Mesenchymal stem cell (in vitro differentiated cells and primary cell): ENCODE results near the gene PLD3.

Source experiments
- DNase-seq: peaks from one replicate; pipeline ENCODE4 v3.0.0-alpha.2; 2013
- H2AFZ ChIP-seq: one replicate; pipeline ENCODE4 v1.6.1; 2013; ENCODE audit warnings: low read depth, mild to moderate bottlenecking, control low read depth, inconsistent platforms, low read length, moderate library complexity
- H2AK5ac ChIP-seq: 2 replicates; pipeline ENCODE4 v1.6.1; 2013; ENCODE audit warnings: low read length, moderate library complexity, mild to moderate bottlenecking, inconsistent platforms; ENCODE audit not compliant: severe bottlenecking
- H2BK120ac ChIP-seq: one replicate; pipeline ENCODE4 v1.6.1; 2013; ENCODE audit warnings: low read depth, mild to moderate bottlenecking, inconsistent platforms, low read length, moderate library complexity
- H2BK12ac ChIP-seq, 2 experiments: one replicate each; pipeline ENCODE4 v1.6.1; 2013; ENCODE audit warnings: inconsistent platforms in 2 of 2, low read length in 2 of 2, mild to moderate bottlenecking in 2 of 2, moderate library complexity in 2 of 2, control low read depth in 1 of 2
- H2BK15ac ChIP-seq: one replicate; pipeline ENCODE4 v1.6.1; 2013; ENCODE audit warnings: mild to moderate bottlenecking, low read depth, inconsistent platforms; ENCODE audit not compliant: poor library complexity, severe bottlenecking
- H2BK5ac ChIP-seq: 2 replicates; pipeline ENCODE4 v1.6.1; 2013; ENCODE audit warnings: low read depth, mild to moderate bottlenecking, low read length, control low read depth, inconsistent platforms; ENCODE audit not compliant: poor library complexity, severe bottlenecking
- H3K14ac ChIP-seq, 2 experiments: one replicate each; pipeline ENCODE4 v1.6.1; 2013; ENCODE audit warnings: inconsistent platforms in 2 of 2, low read length in 2 of 2, control low read depth in 1 of 2, mild to moderate bottlenecking in 1 of 2, moderate library complexity in 1 of 2
- H3K18ac ChIP-seq, 2 experiments: one replicate each; pipeline ENCODE4 v1.6.1; 2013; ENCODE audit warnings: inconsistent platforms in 2 of 2, low read length in 2 of 2, control low read depth in 1 of 2, low read depth in 1 of 2, mild to moderate bottlenecking in 1 of 2
- H3K23ac ChIP-seq, 2 experiments: one replicate each; pipeline ENCODE4 v1.6.1; 2013; ENCODE audit warnings: inconsistent platforms in 2 of 2, low read length in 2 of 2, mild to moderate bottlenecking in 2 of 2, moderate library complexity in 2 of 2, control low read depth in 1 of 2
- H3K27ac ChIP-seq: 2 replicates; pipeline ENCODE4 v1.5.1; 2013; ENCODE audit warnings: mild to moderate bottlenecking, moderate library complexity, low read length, control low read depth, inconsistent platforms; ENCODE audit not compliant: poor library complexity, severe bottlenecking
- H3K27me3 ChIP-seq, 2 experiments: 2 replicates each; pipeline versions ENCODE4 v1.6.1 to v1.7.0; 2013; ENCODE audit warnings: low read length in 2 of 2, mild to moderate bottlenecking in 2 of 2, moderate library complexity in 2 of 2, control low read depth in 1 of 2, inconsistent platforms in 1 of 2; ENCODE audit not compliant: control insufficient read depth in 1 of 2, insufficient read depth in 1 of 2
- H3K36me3 ChIP-seq, 2 experiments: 2 replicates each; pipeline versions ENCODE4 v1.6.1 to v1.7.0; 2013; ENCODE audit warnings: low read length in 2 of 2, control low read depth in 1 of 2, inconsistent platforms in 1 of 2, low read depth in 1 of 2, mild to moderate bottlenecking in 1 of 2; ENCODE audit not compliant: insufficient read depth in 2 of 2, control insufficient read depth in 1 of 2
- H3K4ac ChIP-seq, 2 experiments: one replicate each; pipeline ENCODE4 v1.6.1; 2013; ENCODE audit warnings: inconsistent platforms in 2 of 2, low read length in 2 of 2, mild to moderate bottlenecking in 2 of 2, moderate library complexity in 2 of 2, control low read depth in 1 of 2, low read depth in 1 of 2
- H3K4me1 ChIP-seq: 2 replicates; pipeline ENCODE4 v1.6.1; 2013; ENCODE audit warnings: low read depth, low read length, control low read depth; ENCODE audit not compliant: control insufficient read depth, insufficient read depth
- H3K4me2 ChIP-seq: 2 replicates; pipeline ENCODE4 v1.6.1; 2013; ENCODE audit warnings: low read length, mild to moderate bottlenecking, inconsistent platforms; ENCODE audit not compliant: poor library complexity, severe bottlenecking
- H3K4me3 ChIP-seq, 2 experiments: 2 replicates each; pipeline versions ENCODE4 v1.5.1 to v1.7.0; 2013; ENCODE audit warnings: low read length in 2 of 2, mild to moderate bottlenecking in 2 of 2, control low read depth in 1 of 2, low read depth in 1 of 2; ENCODE audit not compliant: insufficient read depth in 1 of 2
- H3K79me1 ChIP-seq: replicated peaks from 2 replicates; pipeline ENCODE4 v1.6.1; 2013; ENCODE audit warnings: mild to moderate bottlenecking, control low read depth, low read length, inconsistent platforms; ENCODE audit not compliant: poor library complexity, severe bottlenecking
- H3K9ac ChIP-seq: 2 replicates; pipeline ENCODE4 v1.7.0; 2013; ENCODE audit warnings: mild to moderate bottlenecking, low read length, moderate library complexity
- H3K9me3 ChIP-seq: 2 replicates; pipeline ENCODE4 v1.7.0; 2013; ENCODE audit warnings: mild to moderate bottlenecking, low read length; ENCODE audit not compliant: control insufficient read depth
- H4K8ac ChIP-seq: one replicate; pipeline ENCODE4 v1.6.1; 2013; ENCODE audit warnings: inconsistent platforms, mild to moderate bottlenecking, low read length, moderate library complexity
- H4K91ac ChIP-seq: one replicate; pipeline ENCODE4 v1.6.1; 2013; ENCODE audit warnings: mild to moderate bottlenecking, low read length, inconsistent platforms
- WGBS: methylation state at CpG from one replicate; pipeline ENCODE4 v1.1.7; 2013; ENCODE audit warnings: mixed read lengths; 5-methylcytosine and 5-hydroxymethylcytosine counted together

PLD3 gene

DNA sequence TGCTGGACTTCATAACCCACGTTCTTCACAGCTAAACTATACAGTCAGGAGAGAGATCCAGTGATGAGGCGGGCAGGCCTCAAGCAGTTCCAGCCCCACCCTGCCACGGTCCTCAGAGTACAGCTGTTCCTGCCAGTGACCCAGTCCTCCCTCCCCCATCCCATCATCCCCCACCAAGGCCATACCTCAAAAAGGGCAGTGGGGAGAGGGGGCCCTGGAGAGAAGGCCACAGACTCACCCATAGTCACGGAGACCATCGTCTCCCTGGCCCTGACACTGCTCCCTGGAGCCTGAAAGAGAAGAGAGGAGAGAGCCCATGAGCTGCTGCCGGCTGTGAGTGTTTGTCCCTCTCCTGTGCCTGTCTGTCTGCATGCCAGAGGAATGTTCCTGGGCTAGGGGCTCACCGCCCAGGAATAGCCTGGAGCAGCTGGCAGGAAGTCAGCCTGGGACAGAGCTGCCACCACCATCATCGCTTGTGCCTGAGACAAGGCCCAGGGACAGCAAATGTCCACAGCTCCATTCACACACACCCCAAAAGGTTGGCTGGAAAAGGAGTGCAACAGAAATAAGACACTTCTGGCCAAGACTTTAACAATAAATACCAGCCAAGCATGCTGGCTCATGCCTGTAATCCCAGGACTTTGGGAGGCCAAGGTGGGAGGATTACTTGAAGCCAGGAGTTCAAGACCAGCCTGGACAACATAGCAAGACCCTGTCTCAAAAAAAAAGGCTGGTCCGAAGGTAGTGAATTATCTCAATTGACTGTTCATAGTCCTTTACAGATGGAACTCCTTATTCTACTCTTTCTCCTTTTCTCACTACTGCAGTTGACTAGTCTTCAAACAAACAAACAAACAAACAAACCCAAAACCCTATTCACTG is 6.7 kb upstream of the PLD3 start:
- Histone ChIP-seq H2AK5ac (no peak overlapping the region), H3K36me3 (peaks cover 21 to 27% of the 10 kb centered on the region in 2 experiments), H3K4me2 (no peak overlapping the region), H2BK120ac (no peak overlapping the region), H3K23ac (no peak overlapping the region), H4K8ac (peak overlapping the region; percentile 47), H3K27me3 (no peaks in the 10 kb centered on the region), H3K79me1 (peaks cover 30% of the 10 kb centered on the region), H4K91ac (no peak overlapping the region), H3K14ac (no peak overlapping the region), H2BK12ac (no peak overlapping the region), H3K4ac (no peak overlapping the region), H2BK15ac (no peak overlapping the region), H2BK5ac (no peak overlapping the region), H3K9me3 (no peaks in the 10 kb centered on the region), H3K4me1 (peaks cover 3% of the 10 kb centered on the region), H3K27ac (no peak overlapping the region), H3K9ac (peak overlapping the region; percentile 45), H3K18ac (peak overlapping the region in 1 of 2 experiments; percentile 9), H3K4me3 (no peak overlapping the region), H2AFZ (no peak overlapping the region)
- WGBS = 85% methylated on average over 9 of the region's 9 CpGs
- no peak for DNase-seq

DNA sequence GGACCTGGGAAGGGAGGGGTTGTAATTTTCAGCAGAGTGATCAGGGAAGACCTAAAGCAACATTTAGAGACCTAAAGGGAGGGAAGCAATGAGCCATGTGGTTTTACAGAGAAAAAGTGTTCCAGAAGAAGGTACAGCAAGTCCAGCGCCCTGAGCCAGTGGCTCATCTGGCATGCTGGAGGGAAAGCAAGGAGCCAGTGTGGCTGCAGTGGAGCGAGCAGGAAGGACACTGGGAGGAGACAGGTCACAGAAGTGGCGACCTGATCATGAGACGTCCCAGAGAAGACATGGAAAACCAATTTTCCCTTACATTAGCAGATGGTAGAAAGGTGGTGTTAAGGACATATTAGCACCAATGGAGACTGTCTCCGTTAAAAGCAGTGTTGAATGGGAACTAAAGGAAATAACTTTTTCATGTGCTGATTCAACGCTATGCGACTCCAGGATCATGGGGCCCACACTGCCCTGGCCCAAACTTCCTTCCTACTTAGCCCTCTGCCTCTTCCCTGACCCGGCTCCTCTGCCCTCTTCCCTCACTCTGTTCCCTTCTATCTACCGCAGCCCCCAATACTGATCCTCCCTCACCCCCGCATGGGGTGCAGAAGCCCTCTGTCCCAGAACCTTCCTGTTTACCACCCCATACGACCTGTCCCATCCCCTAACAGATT is 5.7 kb upstream of the PLD3 start:
- DNase-seq = no peak
- Histone ChIP-seq H3K4me2 (no peak overlapping the region), H3K18ac (no peak overlapping the region), H3K79me1 (peaks cover 25% of the 10 kb centered on the region), H3K9me3 (no peaks in the 10 kb centered on the region), H3K23ac (no peak overlapping the region), H3K4me3 (no peak overlapping the region), H4K91ac (no peak overlapping the region), H3K9ac (no peak overlapping the region), H2BK120ac (no peak overlapping the region), H3K27me3 (no peaks in the 10 kb centered on the region), H2AK5ac (no peak overlapping the region), H4K8ac (no peak overlapping the region), H2BK12ac (no peak overlapping the region), H3K36me3 (peaks cover 21 to 24% of the 10 kb centered on the region in 2 experiments), H2BK15ac (no peak overlapping the region), H3K14ac (no peak overlapping the region), H3K4ac (no peak overlapping the region), H2AFZ (no peak overlapping the region), H3K27ac (no peak overlapping the region), H3K4me1 (peaks cover 7% of the 10 kb centered on the region), H2BK5ac (no peak overlapping the region)
- WGBS = 94% methylated on average over 10 of the region's 11 CpGs

DNA sequence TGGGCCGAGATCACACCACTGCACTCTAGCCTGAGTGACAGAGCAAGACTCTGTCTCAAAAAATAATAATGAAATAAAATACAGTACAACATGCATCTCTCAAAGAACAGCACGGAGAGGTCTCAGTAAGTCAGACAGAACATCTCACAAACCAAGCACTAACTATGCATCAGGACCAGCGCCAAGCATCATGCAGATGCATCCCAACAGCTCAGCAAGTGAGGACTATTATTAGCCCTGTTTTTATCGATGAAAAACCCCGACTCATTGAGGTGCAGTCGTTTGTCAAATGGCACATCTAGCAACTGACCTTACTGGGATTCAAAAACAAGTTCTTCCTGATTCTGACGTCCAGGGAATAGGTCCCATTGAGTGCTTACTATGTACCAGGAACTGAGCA is 4.1 kb upstream of the PLD3 start:
- Histone ChIP-seq H3K36me3 (peaks cover 13 to 24% of the 10 kb centered on the region in 2 experiments), H3K9ac (no peak overlapping the region), H2BK120ac (no peak overlapping the region), H4K91ac (no peak overlapping the region), H3K23ac (no peak overlapping the region), H3K4me3 (no peak overlapping the region), H3K9me3 (no peaks in the 10 kb centered on the region), H2AFZ (no peak overlapping the region), H3K18ac (no peak overlapping the region), H3K14ac (no peak overlapping the region), H4K8ac (no peak overlapping the region), H3K4ac (no peak overlapping the region), H3K79me1 (peaks cover 26% of the 10 kb centered on the region), H2BK15ac (no peak overlapping the region), H3K27ac (no peak overlapping the region), H3K4me2 (no peak overlapping the region), H3K4me1 (peaks cover 10% of the 10 kb centered on the region), H3K27me3 (no peaks in the 10 kb centered on the region), H2AK5ac (no peak overlapping the region), H2BK5ac (no peak overlapping the region), H2BK12ac (no peak overlapping the region)
- 94% methylated on average over 6 of the region's 7 CpGs for WGBS
- no peak for DNase-seq

DNA sequence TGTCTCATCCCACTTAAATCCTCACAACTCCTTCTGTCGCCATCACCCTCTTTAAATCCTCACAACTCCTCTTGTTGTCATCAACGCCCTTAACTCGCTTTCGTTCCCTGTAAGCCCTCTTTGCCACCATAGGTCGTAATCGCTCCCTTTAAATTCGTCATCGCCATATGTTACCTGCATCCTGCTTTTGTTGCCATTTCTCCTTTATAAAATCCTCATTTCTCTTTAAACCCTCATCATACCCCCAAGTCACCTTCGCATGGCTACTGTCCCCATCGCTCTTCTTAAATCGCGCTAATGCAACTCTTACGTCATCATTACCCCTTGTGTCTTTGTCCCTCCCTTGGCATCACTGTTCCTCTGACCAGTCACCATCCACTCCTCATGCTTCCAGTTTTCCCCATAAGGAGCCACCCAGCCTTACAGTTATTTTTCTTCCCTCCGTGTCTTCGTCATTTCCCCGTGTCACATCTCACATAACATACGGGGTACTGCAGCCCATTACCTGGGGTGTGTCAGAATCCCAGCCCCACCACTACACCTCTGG is 539 bp downstream of the PLD3 start:
- Histone ChIP-seq H3K79me1 (peaks cover 32% of the 10 kb centered on the region), H2BK15ac (no peak overlapping the region), H3K36me3 (peaks cover 9 to 14% of the 10 kb centered on the region in 2 experiments), H2BK5ac (no peak overlapping the region), H3K9ac (peak overlapping the region; percentile 94), H3K4me2 (peak overlapping the region; percentile 82), H3K14ac (peak overlapping the region in 1 of 2 experiments; percentile 90), H3K4me3 (peak overlapping the region; percentile 48 to 89), H3K4ac (peak overlapping the region in 1 of 2 experiments; percentile 56), H2BK12ac (peak overlapping the region in 1 of 2 experiments; percentile 83), H4K91ac (peak overlapping the region; percentile 36), H2AK5ac (no peak overlapping the region), H3K9me3 (no peaks in the 10 kb centered on the region), H3K18ac (peak overlapping the region; percentile 34 to 50), H3K27me3 (no peaks in the 10 kb centered on the region), H3K23ac (peak overlapping the region in 1 of 2 experiments; percentile 83), H4K8ac (no peak overlapping the region), H2BK120ac (no peak overlapping the region), H3K4me1 (peaks cover 10% of the 10 kb centered on the region), H3K27ac (peak overlapping the region; percentile 33), H2AFZ (no peak overlapping the region)
- peak; percentile 77 for DNase-seq
- WGBS = 21% methylated on average over 17 of the region's 17 CpGs
